ENCODE measurements around the gene BSND. TPM values are rescaled to one million over a fixed set of nuclear protein-coding genes. Genes with fewer than 3 reads are reported as not detected.

The BSND gene
- total and polyA plus RNA-seq, 9 of the 15 experiments (the other 6 are each of a cell fraction or from before 2014, with no cell fraction given), result not detected

- Histone ChIP-seq H3K27ac (ENCODE audit: extremely low read depth, low read depth, low read length) (no peak overlapping the region), H3K4me3 (no peak overlapping the region), H4K20me1 (replicated peaks; ENCODE audit: control insufficient read depth, insufficient read depth, low read length) (peaks cover 11% of the 10 kb centered on the region), H3K79me2 (ENCODE audit: control insufficient read depth, insufficient read depth, low read length) (no peaks in the 10 kb centered on the region), H3K36me3 (ENCODE audit: control insufficient read depth, insufficient read depth, low read length) (no peaks in the 10 kb centered on the region), H3K9me1 (ENCODE audit: control insufficient read depth, insufficient read depth, low read length) (no peaks in the 10 kb centered on the region), H3K4me2 (ENCODE audit: insufficient read depth, low read length) (no peak overlapping the region), H3K9me3 (replicated peaks; ENCODE audit: control insufficient read depth, insufficient read depth, low read depth, low read length) (no peaks in the 10 kb centered on the region; the same call in 1 of the 2 replicates), H2AFZ (ENCODE audit: low read depth, low read length) (no peak overlapping the region), H3K4me1 (replicated peaks in 1 of 2; ENCODE audit: control insufficient read depth in 2 of 2, insufficient read depth in 2 of 2, low read length in 2 of 2) (peaks cover 0 to 21% of the 10 kb centered on the region in 2 experiments; a peak in 3 of 5 replicates), H3K27me3 (ENCODE audit: control insufficient read depth in 2 of 2, insufficient read depth in 2 of 2, low read length in 2 of 2) (peaks cover 26 to 69% of the 10 kb centered on the region in 2 experiments), H3K9ac (ENCODE audit: insufficient read depth in 1 of 2, low read depth in 2 of 2, low read length in 2 of 2) (no peak overlapping the region)
- intact Hi-C loops (cut with micrococcal nuclease), result loop anchor here (10.0 kb wide), 1 partner anchor 323 kb away; no protein-coding TSS in a partner anchor
- ChIA-PET CTCF (ENCODE audit: low intra/inter-chr PET ratio) (no interaction called here), POLR2A (interaction anchor here (0.6 kb wide), 1 partner anchor 51 kb away, joined by 5 read pairs; no protein-coding TSS in a partner anchor)
- ATAC-seq (no peak), FAIRE-seq (no peak), DNase-seq (ENCODE audit: extremely low read depth in 1 of 4, low spot score in 3 of 4) (no peak)
- WGBS (ENCODE audit: insufficient coverage, low coverage, missing lambda C conversion rate), result 37% methylated on average over 6 of the region's 6 CpGs
- no TSS peak for BruUV-seq (replicated peaks)
- in situ Hi-C loops (cut with MboI), result loop anchor here (10.0 kb wide), 1 partner anchor 313 kb away; no protein-coding TSS in a partner anchor
- no peak for TF ChIP-seq GTF2B (IDR thresholded peaks at IDR 0.05; ENCODE audit: extremely low read depth, insufficient read length)
- TF ChIP-seq MTA1 (IDR thresholded peaks at IDR 0.05; ENCODE audit: borderline replicate concordance), result no peak
- no peak for TF ChIP-seq ZNF830 (CRISPR knock-in tag; IDR thresholded peaks at IDR 0.05)
- no peak for TF ChIP-seq CSDE1 (IDR thresholded peaks at IDR 0.05)
- TF ChIP-seq MEF2A (IDR thresholded peaks at IDR 0.05; ENCODE audit: control insufficient read depth, low read depth, low read length), result no peak
- no peak for TF ChIP-seq RFX5 (IDR thresholded peaks at IDR 0.05; ENCODE audit: low read depth, low read length)
- TF ChIP-seq ZNF589 (CRISPR knock-in tag; IDR thresholded peaks at IDR 0.05; ENCODE audit: low read depth), result no peak
- no peak for TF ChIP-seq ZNF316 (IDR thresholded peaks at IDR 0.05)
- no peak for TF ChIP-seq HLTF (IDR thresholded peaks at IDR 0.05)
- no peak for TF ChIP-seq PPARD (CRISPR knock-in tag; IDR thresholded peaks at IDR 0.05)
- no peak for TF ChIP-seq ZNF583 (CRISPR knock-in tag; IDR thresholded peaks at IDR 0.05)
- no peak for TF ChIP-seq NCOR1 (IDR thresholded peaks at IDR 0.05)
- no peak for TF ChIP-seq TRIM25 (IDR thresholded peaks at IDR 0.05; ENCODE audit: borderline replicate concordance)
- TF ChIP-seq PTTG1 (tag; IDR thresholded peaks at IDR 0.05; ENCODE audit: low read depth), result no peak
- no peak for TF ChIP-seq ZNF311 (CRISPR knock-in tag; IDR thresholded peaks at IDR 0.05)
- no peak for TF ChIP-seq DLX4 (CRISPR knock-in tag; IDR thresholded peaks at IDR 0.05)
- no peak for TF ChIP-seq TCF3 (CRISPR knock-in tag; IDR thresholded peaks at IDR 0.05)
- TF ChIP-seq ZBTB7A (IDR thresholded peaks at IDR 0.05; ENCODE audit: borderline replicate concordance, control insufficient read depth, low read depth, low read length), result no peak
- no peak for TF ChIP-seq E2F8 (IDR thresholded peaks at IDR 0.05; ENCODE audit: low read depth, partially characterized antibody)
- TF ChIP-seq ZNF507 (tag; conservative IDR thresholded peaks at IDR 0.05), result no peak
These were observed 1.1 kb upstream of the BSND start for GRCh38 chr1:54997711-54997986.
